ENCODE measurements around the gene SPNS2. TPM values are rescaled to one million over a fixed set of nuclear protein-coding genes. Genes with fewer than 3 reads are reported as not detected.

The SPNS2 gene
- total RNA-seq, 2 experiments from 2014 or later, result 0.33 to 0.53 TPM

- ChIA-PET POLR2A (no interaction called here), CTCF (no interaction called here)
- intact Hi-C loops (cut with DNase I, micrococcal nuclease), result no loop called here
- Mint-ChIP-seq H3K4me3 (no peak overlapping the region), H3K4me1 (ENCODE audit: low read depth) (peaks cover 4% of the 10 kb centered on the region), H3K27ac (no peak overlapping the region), H3K27me3 (peaks cover 51% of the 10 kb centered on the region), H3K9me3 (no peaks in the 10 kb centered on the region), H3K36me3 (ENCODE audit: low read depth) (no peaks in the 10 kb centered on the region)
- TF ChIP-seq, protein P1, sequence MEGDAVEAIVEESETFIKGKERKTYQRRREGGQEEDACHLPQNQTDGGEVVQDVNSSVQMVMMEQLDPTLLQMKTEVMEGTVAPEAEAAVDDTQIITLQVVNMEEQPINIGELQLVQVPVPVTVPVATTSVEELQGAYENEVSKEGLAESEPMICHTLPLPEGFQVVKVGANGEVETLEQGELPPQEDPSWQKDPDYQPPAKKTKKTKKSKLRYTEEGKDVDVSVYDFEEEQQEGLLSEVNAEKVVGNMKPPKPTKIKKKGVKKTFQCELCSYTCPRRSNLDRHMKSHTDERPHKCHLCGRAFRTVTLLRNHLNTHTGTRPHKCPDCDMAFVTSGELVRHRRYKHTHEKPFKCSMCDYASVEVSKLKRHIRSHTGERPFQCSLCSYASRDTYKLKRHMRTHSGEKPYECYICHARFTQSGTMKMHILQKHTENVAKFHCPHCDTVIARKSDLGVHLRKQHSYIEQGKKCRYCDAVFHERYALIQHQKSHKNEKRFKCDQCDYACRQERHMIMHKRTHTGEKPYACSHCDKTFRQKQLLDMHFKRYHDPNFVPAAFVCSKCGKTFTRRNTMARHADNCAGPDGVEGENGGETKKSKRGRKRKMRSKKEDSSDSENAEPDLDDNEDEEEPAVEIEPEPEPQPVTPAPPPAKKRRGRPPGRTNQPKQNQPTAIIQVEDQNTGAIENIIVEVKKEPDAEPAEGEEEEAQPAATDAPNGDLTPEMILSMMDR (IDR thresholded peaks at IDR 0.05), result no peak
- H3K27me3 ChIP-seq (ENCODE audit: control insufficient read depth in 1 of 2, insufficient read depth in 2 of 2, low read length in 2 of 2), result peaks cover 22 to 31% of the 10 kb centered on the region in 2 experiments
- H3K36me3 ChIP-seq (ENCODE audit: insufficient read depth, low read length), result no peaks in the 10 kb centered on the region
- H3K27ac ChIP-seq (ENCODE audit: low read depth in 1 of 2, low read length in 2 of 2), result no peak overlapping the region
- no peak overlapping the region for H3K4me3 ChIP-seq (ENCODE audit: low read length)
- ATAC-seq (ENCODE audit: poor library complexity) (no peak), DNase-seq (no peak)
- H3K9me3 ChIP-seq (ENCODE audit: control insufficient read depth in 1 of 2, insufficient read depth in 1 of 2, low read length in 2 of 2), result no peaks in the 10 kb centered on the region
- H3K4me1 ChIP-seq (ENCODE audit: insufficient read depth, low read length), result peaks cover 10% of the 10 kb centered on the region
These were observed 86.9 kb downstream of the SPNS2 start for GRCh38 chr17:4585638-4585994.

- peaks cover 4% of the 10 kb centered on the region for H3K4me1 Mint-ChIP-seq (ENCODE audit: low read depth)
- Histone ChIP-seq H3K4me3 (ENCODE audit: low read length) (no peak overlapping the region), H3K27ac (ENCODE audit: low read depth in 1 of 2, low read length in 2 of 2) (no peak overlapping the region), H3K4me1 (ENCODE audit: insufficient read depth, low read length) (peaks cover 10% of the 10 kb centered on the region), H3K27me3 (ENCODE audit: control insufficient read depth in 1 of 2, insufficient read depth in 2 of 2, low read length in 2 of 2) (peaks cover 22 to 31% of the 10 kb centered on the region in 2 experiments), H3K36me3 (ENCODE audit: insufficient read depth, low read length) (no peaks in the 10 kb centered on the region), H3K9me3 (ENCODE audit: control insufficient read depth in 1 of 2, insufficient read depth in 1 of 2, low read length in 2 of 2) (no peaks in the 10 kb centered on the region)
- TF ChIP-seq, protein P1 (IDR thresholded peaks at IDR 0.05), result no peak
- intact Hi-C loops (cut with DNase I, micrococcal nuclease), result no loop called here
- H3K27me3 Mint-ChIP-seq, result peaks cover 49% of the 10 kb centered on the region
- H3K36me3 Mint-ChIP-seq (ENCODE audit: low read depth), result no peaks in the 10 kb centered on the region
- H3K9me3 Mint-ChIP-seq, result no peaks in the 10 kb centered on the region
- DNase-seq, result no peak
- CTCF ChIA-PET, result no interaction called here
- ATAC-seq (ENCODE audit: poor library complexity), result no peak
- no peak overlapping the region for H3K27ac Mint-ChIP-seq
- POLR2A ChIA-PET, result no interaction called here
- H3K4me3 Mint-ChIP-seq, result no peak overlapping the region
These were observed 87.4 kb downstream of the SPNS2 start for GRCh38 chr17:4586043-4586442.

DNA sequence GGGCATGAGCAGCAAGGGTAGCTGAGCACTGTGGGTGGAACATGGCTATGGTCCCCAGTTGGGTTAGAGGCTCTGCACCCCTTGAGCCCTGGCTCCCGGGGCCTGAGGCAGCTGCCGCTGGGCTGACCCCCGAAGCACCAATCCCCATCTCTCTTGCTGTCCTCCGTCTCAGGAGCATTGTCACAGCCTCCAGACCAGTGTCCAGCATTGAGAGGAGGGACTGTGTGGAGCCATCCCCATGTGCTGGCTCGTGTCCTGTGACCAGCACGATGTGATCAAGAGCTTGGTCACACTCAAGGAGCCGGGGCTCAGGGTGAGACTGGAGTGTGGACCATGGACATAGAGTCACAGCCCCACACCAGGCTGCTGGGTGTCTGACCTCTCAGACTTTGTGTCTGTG, 88.5 kb downstream of the SPNS2 start:
- intact Hi-C loops (cut with DNase I, micrococcal nuclease), result no loop called here
- POLR2A ChIA-PET, result no interaction called here
- H3K27me3 Mint-ChIP-seq, result peaks cover 44% of the 10 kb centered on the region
- H3K36me3 Mint-ChIP-seq (ENCODE audit: low read depth), result no peaks in the 10 kb centered on the region
- peaks cover 10% of the 10 kb centered on the region for H3K4me1 ChIP-seq (ENCODE audit: insufficient read depth, low read length)
- no peaks in the 10 kb centered on the region for H3K9me3 ChIP-seq (ENCODE audit: control insufficient read depth in 1 of 2, insufficient read depth in 1 of 2, low read length in 2 of 2)
- TF ChIP-seq, protein P1 (IDR thresholded peaks at IDR 0.05), result no peak
- no peaks in the 10 kb centered on the region for H3K9me3 Mint-ChIP-seq
- H3K4me3 Mint-ChIP-seq, result no peak overlapping the region
- no peak for ATAC-seq (ENCODE audit: poor library complexity)
- no peaks in the 10 kb centered on the region for H3K36me3 ChIP-seq (ENCODE audit: insufficient read depth, low read length)
- no peak overlapping the region for H3K27ac Mint-ChIP-seq
- no peak overlapping the region for H3K4me3 ChIP-seq (ENCODE audit: low read length)
- DNase-seq, result no peak
- H3K27me3 ChIP-seq (ENCODE audit: control insufficient read depth in 1 of 2, insufficient read depth in 2 of 2, low read length in 2 of 2), result peaks cover 22 to 29% of the 10 kb centered on the region in 2 experiments
- CTCF ChIA-PET, result no interaction called here
- H3K27ac ChIP-seq (ENCODE audit: low read depth in 1 of 2, low read length in 2 of 2), result no peak overlapping the region
- peaks cover 4% of the 10 kb centered on the region for H3K4me1 Mint-ChIP-seq (ENCODE audit: low read depth)

Data from CD4-positive, alpha-beta T cell (primary cell).